Endothelial cell (in vitro differentiated cells): ENCODE measurements around the gene P2RX2. TPM values are rescaled to one million over a fixed set of nuclear protein-coding genes. Genes with fewer than 3 reads are reported as not detected.

Experiments used
- DNase-seq: peaks from one replicate; pipeline ENCODE4 v3.0.0; 2021; ENCODE audit warnings: low spot score
- H3K27ac Mint-ChIP-seq: one replicate; pipeline ENCODE4 v1.8.0; 2021; ENCODE audit warnings: mixed read lengths, inconsistent platforms; ENCODE audit not compliant: unreplicated experiment
- H3K27me3 Mint-ChIP-seq: one replicate; pipeline ENCODE4 v1.8.0; 2021; ENCODE audit warnings: mild to moderate bottlenecking, moderate library complexity, mixed read lengths, inconsistent platforms; ENCODE audit not compliant: unreplicated experiment
- H3K36me3 Mint-ChIP-seq: one replicate; pipeline ENCODE4 v1.8.0; 2021; ENCODE audit warnings: mild to moderate bottlenecking, low read depth, mixed read lengths, inconsistent platforms; ENCODE audit not compliant: unreplicated experiment
- H3K4me1 Mint-ChIP-seq: one replicate; pipeline ENCODE4 v1.8.0; 2021; ENCODE audit warnings: mild to moderate bottlenecking, mixed read lengths, inconsistent platforms; ENCODE audit not compliant: unreplicated experiment
- H3K4me3 Mint-ChIP-seq: one replicate; pipeline ENCODE4 v1.8.0; 2021; ENCODE audit warnings: mild to moderate bottlenecking, mixed read lengths, inconsistent platforms; ENCODE audit not compliant: unreplicated experiment
- H3K9me3 Mint-ChIP-seq: one replicate; pipeline ENCODE4 v1.8.0; 2021; ENCODE audit warnings: mixed read lengths, inconsistent platforms; ENCODE audit not compliant: unreplicated experiment
- total RNA-seq: library from RNA; stranded (reverse); fragmentation: NEBNext Ultra II Directional; extraction: Animal tissue kit (Norgen Biotek cat#: 25700); gene quantifications from one replicate; pipeline ENCODE4 v1.2.1, GENCODE V29; 2021; ENCODE audit not compliant: unreplicated experiment
- TF ChIP-seq, protein P1 (sequence below): fragments of 200-600 bp; sonication (generic); IDR thresholded peaks from one replicate; pipeline ENCODE4 v1.5.0; 2021; ENCODE audit warnings: antibody characterized with exemption; ENCODE audit not compliant: unreplicated experiment

P2RX2 gene
- total RNA-seq, 1 donor from 2014 or later: not detected

GRCh38 chr12:132610051-132610759 is 8.4 kb upstream of the P2RX2 start, which contains the start of gene LRCOL1:
Gene LRCOL1, minus strand, starts transcription at chr12:132610582. Its CDS starts 4,331 bp downstream, at chr12:132606251.
- peaks cover 25% of the 10 kb centered on the region for H3K27me3 Mint-ChIP-seq
- TF ChIP-seq, protein P1, sequence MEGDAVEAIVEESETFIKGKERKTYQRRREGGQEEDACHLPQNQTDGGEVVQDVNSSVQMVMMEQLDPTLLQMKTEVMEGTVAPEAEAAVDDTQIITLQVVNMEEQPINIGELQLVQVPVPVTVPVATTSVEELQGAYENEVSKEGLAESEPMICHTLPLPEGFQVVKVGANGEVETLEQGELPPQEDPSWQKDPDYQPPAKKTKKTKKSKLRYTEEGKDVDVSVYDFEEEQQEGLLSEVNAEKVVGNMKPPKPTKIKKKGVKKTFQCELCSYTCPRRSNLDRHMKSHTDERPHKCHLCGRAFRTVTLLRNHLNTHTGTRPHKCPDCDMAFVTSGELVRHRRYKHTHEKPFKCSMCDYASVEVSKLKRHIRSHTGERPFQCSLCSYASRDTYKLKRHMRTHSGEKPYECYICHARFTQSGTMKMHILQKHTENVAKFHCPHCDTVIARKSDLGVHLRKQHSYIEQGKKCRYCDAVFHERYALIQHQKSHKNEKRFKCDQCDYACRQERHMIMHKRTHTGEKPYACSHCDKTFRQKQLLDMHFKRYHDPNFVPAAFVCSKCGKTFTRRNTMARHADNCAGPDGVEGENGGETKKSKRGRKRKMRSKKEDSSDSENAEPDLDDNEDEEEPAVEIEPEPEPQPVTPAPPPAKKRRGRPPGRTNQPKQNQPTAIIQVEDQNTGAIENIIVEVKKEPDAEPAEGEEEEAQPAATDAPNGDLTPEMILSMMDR: no peak
- no peak for DNase-seq

GRCh38 chr12:132610866-132611602 is 7.5 kb upstream of the P2RX2 start:
- peaks cover 28% of the 10 kb centered on the region for H3K27me3 Mint-ChIP-seq
- no peak for DNase-seq
- H3K4me3 Mint-ChIP-seq: no peak overlapping the region
- peaks cover 9% of the 10 kb centered on the region for H3K4me1 Mint-ChIP-seq
- TF ChIP-seq, protein P1: no peak
- peaks cover 4% of the 10 kb centered on the region for H3K9me3 Mint-ChIP-seq
- H3K27ac Mint-ChIP-seq: no peak overlapping the region
- peaks cover 4% of the 10 kb centered on the region for H3K36me3 Mint-ChIP-seq

More at GRCh38 chr12:132610051-132610759, 8.4 kb upstream of the P2RX2 start, which contains the start of gene LRCOL1:
- Mint-ChIP-seq H3K36me3 (no peaks in the 10 kb centered on the region), H3K4me1 (peaks cover 6% of the 10 kb centered on the region), H3K27ac (no peak within 1 kb of the TSS), H3K4me3 (no peak within 1 kb of the TSS), H3K9me3 (no peaks in the 10 kb centered on the region)

- peaks cover 4% of the 10 kb centered on the region for H3K9me3 Mint-ChIP-seq
- no peak overlapping the region for H3K27ac Mint-ChIP-seq
- H3K4me3 Mint-ChIP-seq: no peak overlapping the region
- no peak for DNase-seq
- TF ChIP-seq, protein P1: no peak
- peaks cover 4% of the 10 kb centered on the region for H3K36me3 Mint-ChIP-seq
- peaks cover 9% of the 10 kb centered on the region for H3K4me1 Mint-ChIP-seq
- peaks cover 27% of the 10 kb centered on the region for H3K27me3 Mint-ChIP-seq
Measured at GRCh38 chr12:132611620-132612019, 7.0 kb upstream of the P2RX2 start.

DNA sequence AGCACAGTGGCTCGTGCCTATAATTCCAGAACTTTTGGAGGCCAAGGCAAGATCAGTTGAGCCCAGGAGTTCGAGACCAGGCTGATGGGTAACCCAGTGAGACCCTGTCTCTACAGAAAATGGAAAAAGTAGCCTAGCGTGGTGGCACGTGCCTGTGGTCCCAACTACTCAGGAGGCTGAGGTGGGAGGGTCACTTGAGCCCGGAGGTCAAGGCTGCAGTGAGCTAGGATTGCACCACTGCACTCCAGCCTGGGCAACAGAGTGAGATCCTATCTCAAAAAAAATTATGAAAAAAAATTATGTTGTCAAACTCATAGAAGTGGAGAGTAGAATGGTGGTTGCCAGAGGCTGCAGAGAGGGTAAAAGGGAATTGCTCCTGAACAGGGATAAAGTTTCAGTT is 4.5 kb upstream of the P2RX2 start:
- Mint-ChIP-seq H3K4me3 (no peak overlapping the region), H3K27ac (no peak overlapping the region), H3K4me1 (peaks cover 9% of the 10 kb centered on the region), H3K27me3 (peaks cover 32% of the 10 kb centered on the region), H3K9me3 (peaks cover 4% of the 10 kb centered on the region), H3K36me3 (peaks cover 8% of the 10 kb centered on the region)
- TF ChIP-seq, protein P1: no peak
- DNase-seq: no peak
